HCT116 (cell line): Measurements from ENCODE around the gene NMRAL1. TPM values are rescaled to one million over a fixed set of nuclear protein-coding genes. Genes with fewer than 3 reads are reported as not detected.

ENCODE experiments used
- ATAC-seq: fragments of 200-7000 bp; cut with Tn5 transposase; 2 replicates; pipeline ENCODE4 v1.9.1; 2020; ENCODE audit warnings: mild to moderate bottlenecking, moderate library complexity
- BruUV-seq: library from RNA; stranded (reverse); fragments of 400-500 nt; replicated peaks from 2 replicates; lab custom pipeline; 2021; lab: Mats Ljungman, UMichigan
- CTCF ChIA-PET: fragments of 300-600 bp; sonication (Branson Sonifier 250); formaldehyde crosslinking; loops from one replicate; lab custom pipeline; 2021; ENCODE audit warnings: antibody characterized with exemption; lab: Charles Lee
- POLR2A ChIA-PET: fragments of 300-600, 350-600 bp; sonication (Branson Sonifier 250); formaldehyde crosslinking; loops from one replicate; lab custom pipeline; 2021; ENCODE audit warnings: antibody characterized with exemption; lab: Charles Lee
- RAD21 ChIA-PET, 2 experiments: fragments of 300-600 bp; sonication (Branson Sonifier 250); formaldehyde crosslinking; loops; one replicate each; lab custom pipeline; 2023; ENCODE audit warnings: low total read pairs in 2 of 2; ENCODE audit not compliant: uncharacterized antibody in 2 of 2, unreplicated experiment in 2 of 2, low non-redundant PET in 1 of 2; lab: Charles Lee
- DNase-seq: peaks from one replicate; pipeline ENCODE4 v3.0.0-alpha.2; 2010; ENCODE audit warnings: low read depth, low spot score
- H2AFZ ChIP-seq: fragments of 200-600 bp; shearing (Covaris generic), sonication (generic); 2 replicates; pipeline ENCODE4 v1.6.1; 2017; ENCODE audit warnings: low read depth, mixed run types, mixed read lengths, antibody characterized with exemption, low read length; ENCODE audit not compliant: poor library complexity, severe bottlenecking
- H3K27ac ChIP-seq: 2 replicates; pipeline ENCODE4 v1.5.1; 2012; ENCODE audit warnings: low read depth, low read length
- H3K27me3 ChIP-seq: fragments of 200-600 bp; sonication (generic); 2 replicates; pipeline ENCODE4 v1.6.1; 2016; ENCODE audit warnings: mixed run types, low read length, mixed read lengths; ENCODE audit not compliant: insufficient read depth
- H3K36me3 ChIP-seq, 2 experiments: fragments of 200-500 bp in 1 of 2; fragments of 200-600 bp in 1 of 2; sonication (Bioruptor generic) in 1 of 2; sonication (generic) in 1 of 2; 2 replicates each; pipeline versions ENCODE4 v1.5.1 to v1.6.1; 2014 to 2016; ENCODE audit warnings: low read length in 2 of 2, inconsistent platforms in 1 of 2, mixed read lengths in 1 of 2, mixed run types in 1 of 2; ENCODE audit not compliant: insufficient read depth in 2 of 2, control insufficient read depth in 1 of 2
- H3K4me1 ChIP-seq, 2 experiments: fragments of 200-600 bp in 1 of 2; sonication (generic) in 1 of 2; 2 replicates each; pipeline versions ENCODE4 v1.5.1 to v1.6.1; 2012 to 2017; ENCODE audit warnings: low read length in 2 of 2, inconsistent platforms in 1 of 2, mild to moderate bottlenecking in 1 of 2, mixed read lengths in 1 of 2, mixed run types in 1 of 2, moderate library complexity in 1 of 2; ENCODE audit not compliant: insufficient read depth in 2 of 2, control insufficient read depth in 1 of 2
- H3K4me2 ChIP-seq: fragments of 200-600 bp; sonication (generic); 2 replicates; pipeline ENCODE4 v1.6.1; 2017; ENCODE audit warnings: mixed run types, low read length, mixed read lengths
- H3K4me3 ChIP-seq, 2 experiments: fragments of 200-600 bp in 1 of 2; sonication (generic) in 1 of 2; replicated peaks in 1 of 2; 2 replicates each; pipeline ENCODE4 v1.5.1; 2011 to 2016; ENCODE audit warnings: low read length in 2 of 2, control low read depth in 1 of 2, low read depth in 1 of 2, mild to moderate bottlenecking in 1 of 2, mixed read lengths in 1 of 2, mixed run types in 1 of 2
- H3K79me2 ChIP-seq: fragments of 200-600 bp; sonication (generic); 2 replicates; pipeline ENCODE4 v1.6.1; 2017; ENCODE audit warnings: mild to moderate bottlenecking, mixed run types, low read length, moderate library complexity, mixed read lengths; ENCODE audit not compliant: insufficient read depth
- H3K9ac ChIP-seq: fragments of 200-600 bp; sonication (generic); 2 replicates; pipeline ENCODE4 v1.6.1; 2016; ENCODE audit warnings: low read length, mixed read lengths
- H3K9me2 ChIP-seq: fragments of 200-600 bp; sonication (generic), shearing (Covaris generic); 2 replicates; pipeline ENCODE4 v1.6.1; 2017; ENCODE audit warnings: mixed run types, mild to moderate bottlenecking, moderate library complexity; ENCODE audit not compliant: insufficient read depth
- H3K9me3 ChIP-seq, 2 experiments: fragments of 200-500 bp in 1 of 2; fragments of 200-600 bp in 1 of 2; sonication (Bioruptor generic) in 1 of 2; sonication (generic) in 1 of 2; 2 replicates each; pipeline ENCODE4 v1.6.1; 2014 to 2017; ENCODE audit warnings: low read length in 2 of 2, mixed read lengths in 2 of 2, inconsistent platforms in 1 of 2, low read depth in 1 of 2, mild to moderate bottlenecking in 1 of 2, mixed run types in 1 of 2, moderate library complexity in 1 of 2; ENCODE audit not compliant: control insufficient read depth in 1 of 2, insufficient read depth in 1 of 2
- H4K20me1 ChIP-seq: fragments of 200-600 bp; sonication (generic), shearing (Covaris generic); 2 replicates; pipeline ENCODE4 v1.6.1; 2017; ENCODE audit warnings: mixed run types, mild to moderate bottlenecking, moderate library complexity; ENCODE audit not compliant: insufficient read depth
- CEBPB ChIP-seq: IDR thresholded peaks from 2 replicates; pipeline ENCODE4 v1.6.1; 2012; ENCODE audit warnings: low read depth
- EZH2 ChIP-seq: fragments of 200-600 bp; sonication (generic); IDR thresholded peaks from 2 replicates; pipeline ENCODE4 v1.6.1; 2017; ENCODE audit warnings: antibody characterized with exemption, mixed run types
- EZH2phosphoT487 ChIP-seq: fragments of 200-600 bp; IDR thresholded peaks from 2 replicates; pipeline ENCODE4 v1.6.1; 2018; ENCODE audit warnings: antibody characterized with exemption, borderline replicate concordance
- JUND ChIP-seq: IDR thresholded peaks from 2 replicates; pipeline ENCODE4 v1.6.1; 2012
- RAD21 ChIP-seq: IDR thresholded peaks from 2 replicates; pipeline ENCODE4 v1.6.1; 2012; ENCODE audit warnings: low read depth, mild to moderate bottlenecking
- REST ChIP-seq: IDR thresholded peaks from 2 replicates; pipeline ENCODE4 v1.6.1; 2012; ENCODE audit warnings: low read depth
- SIN3A ChIP-seq: IDR thresholded peaks from 2 replicates; pipeline ENCODE4 v1.6.1; 2012; ENCODE audit warnings: low read depth
- SP1 ChIP-seq: IDR thresholded peaks from 2 replicates; pipeline ENCODE4 v1.6.1; 2012; ENCODE audit warnings: low read depth
- SRF ChIP-seq: IDR thresholded peaks from 2 replicates; pipeline ENCODE4 v1.6.1; 2012; ENCODE audit warnings: low read depth
- TCF7L2 ChIP-seq: IDR thresholded peaks from 2 replicates; pipeline ENCODE4 v1.7.0; 2011; ENCODE audit warnings: borderline replicate concordance, inconsistent platforms; ENCODE audit not compliant: insufficient read depth, insufficient read length; ENCODE audit errors: extremely low read depth
- ZBTB33 ChIP-seq: IDR thresholded peaks from 2 replicates; pipeline ENCODE4 v1.6.1; 2011; ENCODE audit warnings: mild to moderate bottlenecking, low read length, moderate library complexity; ENCODE audit not compliant: insufficient replicate concordance; ENCODE audit errors: extremely low read depth
- ZFX ChIP-seq: fragments of 450-650 bp; IDR thresholded peaks from 2 replicates; pipeline ENCODE4 v1.6.1; 2017
- ZNF274 ChIP-seq: fragments of 200-500 bp; sonication (Bioruptor generic); IDR thresholded peaks from 2 replicates; pipeline ENCODE4 v1.6.1; 2014; ENCODE audit warnings: mild to moderate bottlenecking, low read depth, low read length, inconsistent platforms
- intact Hi-C: fragments of 100-400 bp; cut with micrococcal nuclease; formaldehyde crosslinking; loops from 2 replicates; pipeline ENCODE4 v1.10.0; 2022
- total RNA-seq: library from RNA; stranded (reverse); gene quantifications from one replicate; pipeline ENCODE4 v1.2.1, GENCODE V29; 2021; ENCODE audit not compliant: unreplicated experiment
- TF ChIP-seq, protein P1 (sequence below), 3 experiments: fragments of 200-600 bp in 1 of 3; sonication (generic) in 1 of 3; IDR thresholded peaks in 2 of 3; conservative IDR thresholded peaks in 1 of 3; 2 replicates each; pipeline ENCODE4 v1.5.1; 2012 to 2017; ENCODE audit warnings: low read depth in 2 of 3, low read length in 2 of 3, antibody characterized with exemption in 1 of 3, borderline replicate concordance in 1 of 3, control low read depth in 1 of 3, mild to moderate bottlenecking in 1 of 3, mixed read lengths in 1 of 3, mixed run types in 1 of 3, moderate library complexity in 1 of 3; ENCODE audit not compliant: insufficient read depth in 1 of 3

Gene NMRAL1
- total RNA-seq, 1 experiment from 2014 or later: 76.7 TPM

DNA sequence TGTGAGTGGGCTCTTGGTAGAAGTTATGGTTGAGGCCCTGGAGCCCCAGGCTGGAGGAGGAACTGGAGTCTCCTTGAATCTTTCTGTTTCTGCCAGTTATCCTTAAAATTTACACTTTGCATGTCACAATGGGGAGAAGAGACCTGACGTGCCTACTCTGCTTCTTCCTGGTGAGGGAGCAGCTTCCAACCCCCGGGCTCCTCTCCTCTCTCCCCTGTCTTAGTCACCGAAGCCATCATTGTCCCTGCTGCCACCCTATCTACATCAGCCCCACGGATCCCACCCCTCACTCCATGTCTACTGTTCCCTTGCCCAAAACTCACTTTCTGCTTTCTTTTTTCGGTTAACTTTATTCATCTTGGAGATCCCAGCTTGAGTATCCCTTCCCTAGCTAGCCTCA, 31.2 kb downstream of the NMRAL1 start:
- Histone ChIP-seq H3K4me3 (no peak overlapping the region), H3K4me2 (no peak overlapping the region), H3K79me2 (no peaks in the 10 kb centered on the region)
- intact Hi-C loops: no loop called here
- no TSS peak for BruUV-seq
- ATAC-seq (no peak), DNase-seq (no peak)
- TF ChIP-seq SRF (no peak), ZNF274 (no peak), SIN3A (no peak), RAD21 (no peak), EZH2phosphoT487 (no peak), CEBPB (no peak), SP1 (no peak)
- TF ChIP-seq, all 23 proteins: peak for 0
- H3K9me3 ChIP-seq: no peaks in the 10 kb centered on the region
- no peaks in the 10 kb centered on the region for H3K27me3 ChIP-seq
- ChIA-PET CTCF (no interaction called here), POLR2A (no interaction called here), RAD21 (no interaction called here)
- H3K4me1 ChIP-seq: no peaks in the 10 kb centered on the region
- H3K9me2 ChIP-seq: no peaks in the 10 kb centered on the region
- no peak overlapping the region for H2AFZ ChIP-seq
- no peak overlapping the region for H3K27ac ChIP-seq
- H3K36me3 ChIP-seq: peaks cover 57 to 65% of the 10 kb centered on the region in 2 experiments
- H4K20me1 ChIP-seq: no peaks in the 10 kb centered on the region
- H3K9ac ChIP-seq: no peak overlapping the region

- no TSS peak for BruUV-seq
- no peak for DNase-seq
- no peak for TF ChIP-seq TCF7L2
- no peak for TF ChIP-seq JUND
- no peak for TF ChIP-seq ZFX
- TF ChIP-seq, protein P1, sequence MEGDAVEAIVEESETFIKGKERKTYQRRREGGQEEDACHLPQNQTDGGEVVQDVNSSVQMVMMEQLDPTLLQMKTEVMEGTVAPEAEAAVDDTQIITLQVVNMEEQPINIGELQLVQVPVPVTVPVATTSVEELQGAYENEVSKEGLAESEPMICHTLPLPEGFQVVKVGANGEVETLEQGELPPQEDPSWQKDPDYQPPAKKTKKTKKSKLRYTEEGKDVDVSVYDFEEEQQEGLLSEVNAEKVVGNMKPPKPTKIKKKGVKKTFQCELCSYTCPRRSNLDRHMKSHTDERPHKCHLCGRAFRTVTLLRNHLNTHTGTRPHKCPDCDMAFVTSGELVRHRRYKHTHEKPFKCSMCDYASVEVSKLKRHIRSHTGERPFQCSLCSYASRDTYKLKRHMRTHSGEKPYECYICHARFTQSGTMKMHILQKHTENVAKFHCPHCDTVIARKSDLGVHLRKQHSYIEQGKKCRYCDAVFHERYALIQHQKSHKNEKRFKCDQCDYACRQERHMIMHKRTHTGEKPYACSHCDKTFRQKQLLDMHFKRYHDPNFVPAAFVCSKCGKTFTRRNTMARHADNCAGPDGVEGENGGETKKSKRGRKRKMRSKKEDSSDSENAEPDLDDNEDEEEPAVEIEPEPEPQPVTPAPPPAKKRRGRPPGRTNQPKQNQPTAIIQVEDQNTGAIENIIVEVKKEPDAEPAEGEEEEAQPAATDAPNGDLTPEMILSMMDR (IDR thresholded peaks at IDR 0.05 in 2 of 3, conservative IDR thresholded peaks at IDR 0.05 in 1 of 3; ENCODE audit: borderline replicate concordance in 1 of 3, insufficient read depth in 1 of 3, low read depth in 2 of 3, low read length in 2 of 3): no peak
- no peak for TF ChIP-seq EZH2
- no peak for TF ChIP-seq REST
- TF ChIP-seq CEBPB: no peak
- TF ChIP-seq ZBTB33: no peak
These were observed 32.1 kb downstream of the NMRAL1 start for GRCh38 chr16:4442371-4442770.

More at GRCh38 chr16:4442371-4442770, 32.1 kb downstream of the NMRAL1 start:
- H3K4me3 ChIP-seq: no peak overlapping the region
- no peaks in the 10 kb centered on the region for H3K9me2 ChIP-seq
- H3K4me1 ChIP-seq: no peaks in the 10 kb centered on the region
- H3K79me2 ChIP-seq: peaks cover 4% of the 10 kb centered on the region; the same call in 1 of the 2 replicates
- no peaks in the 10 kb centered on the region for H4K20me1 ChIP-seq
- H3K9me3 ChIP-seq: no peaks in the 10 kb centered on the region
- POLR2A ChIA-PET: no interaction called here
- H3K4me2 ChIP-seq: no peak overlapping the region
- intact Hi-C loops: no loop called here
- H3K27me3 ChIP-seq: no peaks in the 10 kb centered on the region
- no peak overlapping the region for H3K9ac ChIP-seq
- peaks cover 56 to 64% of the 10 kb centered on the region in 2 experiments for H3K36me3 ChIP-seq
- CTCF ChIA-PET: no interaction called here
- RAD21 ChIA-PET: no interaction called here
- no peak overlapping the region for H3K27ac ChIP-seq
- no peak; the same call in 1 of the 2 replicates for ATAC-seq
- no peak overlapping the region for H2AFZ ChIP-seq
